ENCODE data around the gene ATP8B4. TPM values are rescaled to one million over a fixed set of nuclear protein-coding genes. Genes with fewer than 3 reads are reported as not detected.

ATP8B4 gene
- total and polyA plus RNA-seq, 2 donors (not counting 3 experiments of a cell fraction or from before 2014, with no cell fraction given), result not detected

GRCh38 chr15:49977306-49977705 is 141.7 kb downstream of the ATP8B4 start:
- FAIRE-seq (no peak), DNase-seq (ENCODE audit: low read depth, low spot score) (no peak)
- intact Hi-C loops (cut with micrococcal nuclease), result no loop called here
- dilution Hi-C loops (cut with MboI; ENCODE audit: extremely low pct_ligation_motif_present, low sequenced_read_pairs), result no loop called here
- Histone ChIP-seq H3K27ac (ENCODE audit: insufficient read depth, low read depth, low read length) (no peak overlapping the region), H3K4me2 (ENCODE audit: insufficient read depth, low read length) (no peak overlapping the region), H3K27me3 (ENCODE audit: control insufficient read depth in 2 of 2, insufficient read depth in 2 of 2, low read length in 2 of 2) (no peaks in the 10 kb centered on the region), H3K9me3 (replicated peaks; ENCODE audit: control insufficient read depth, insufficient read depth, low read length) (no peaks in the 10 kb centered on the region), H2AFZ (ENCODE audit: low read depth, low read length) (no peak overlapping the region), H3K79me2 (ENCODE audit: control insufficient read depth, insufficient read depth, low read length) (no peaks in the 10 kb centered on the region), H3K4me1 (ENCODE audit: control insufficient read depth, extremely low read depth, insufficient read depth, low read length) (no peaks in the 10 kb centered on the region), H3K9ac (replicated peaks; ENCODE audit: extremely low read depth, insufficient read depth, low read length) (no peak overlapping the region), H4K20me1 (replicated peaks; ENCODE audit: control insufficient read depth, extremely low read depth, insufficient read depth, low read length) (no peaks in the 10 kb centered on the region), H3K9me1 (replicated peaks; ENCODE audit: control insufficient read depth, extremely low read depth, insufficient read depth, low read length) (no peaks in the 10 kb centered on the region), H3K4me3 (replicated peaks in 1 of 3; ENCODE audit: insufficient read depth in 1 of 3, low read depth in 1 of 3, low read length in 3 of 3) (no peak overlapping the region), H3K36me3 (ENCODE audit: control insufficient read depth in 2 of 2, extremely low read depth in 1 of 2, insufficient read depth in 2 of 2, low read length in 2 of 2) (no peaks in the 10 kb centered on the region)
- ChIA-PET CTCF (interaction anchor here (0.8 kb wide), 1 partner anchor 37 kb away, joined by 3 read pairs; no protein-coding TSS in a partner anchor), POLR2A (no interaction called here)
- TF ChIP-seq EZH2 (IDR thresholded peaks at IDR 0.05; ENCODE audit: borderline replicate concordance, low read depth, low read length, severe bottlenecking) (no peak), POLR2A (IDR thresholded peaks at IDR 0.05; ENCODE audit: low read depth, low read length) (no peak), MYC (IDR thresholded peaks at IDR 0.05; ENCODE audit: low read depth, low read length) (no peak), GATA2 (IDR thresholded peaks at IDR 0.05; ENCODE audit: insufficient read depth, insufficient read length, low read depth, low read length) (no peak), POLR2AphosphoS5 (IDR thresholded peaks at IDR 0.05; ENCODE audit: insufficient read depth, low read depth, low read length) (no peak), FOS (IDR thresholded peaks at IDR 0.05; ENCODE audit: borderline replicate concordance, insufficient read depth, low read length) (no peak), JUN (IDR thresholded peaks at IDR 0.05; ENCODE audit: borderline replicate concordance, insufficient read depth, insufficient read length, low read depth) (no peak)
- TF ChIP-seq, protein P1, sequence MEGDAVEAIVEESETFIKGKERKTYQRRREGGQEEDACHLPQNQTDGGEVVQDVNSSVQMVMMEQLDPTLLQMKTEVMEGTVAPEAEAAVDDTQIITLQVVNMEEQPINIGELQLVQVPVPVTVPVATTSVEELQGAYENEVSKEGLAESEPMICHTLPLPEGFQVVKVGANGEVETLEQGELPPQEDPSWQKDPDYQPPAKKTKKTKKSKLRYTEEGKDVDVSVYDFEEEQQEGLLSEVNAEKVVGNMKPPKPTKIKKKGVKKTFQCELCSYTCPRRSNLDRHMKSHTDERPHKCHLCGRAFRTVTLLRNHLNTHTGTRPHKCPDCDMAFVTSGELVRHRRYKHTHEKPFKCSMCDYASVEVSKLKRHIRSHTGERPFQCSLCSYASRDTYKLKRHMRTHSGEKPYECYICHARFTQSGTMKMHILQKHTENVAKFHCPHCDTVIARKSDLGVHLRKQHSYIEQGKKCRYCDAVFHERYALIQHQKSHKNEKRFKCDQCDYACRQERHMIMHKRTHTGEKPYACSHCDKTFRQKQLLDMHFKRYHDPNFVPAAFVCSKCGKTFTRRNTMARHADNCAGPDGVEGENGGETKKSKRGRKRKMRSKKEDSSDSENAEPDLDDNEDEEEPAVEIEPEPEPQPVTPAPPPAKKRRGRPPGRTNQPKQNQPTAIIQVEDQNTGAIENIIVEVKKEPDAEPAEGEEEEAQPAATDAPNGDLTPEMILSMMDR (IDR thresholded peaks at IDR 0.05; ENCODE audit: extremely low read depth in 1 of 2, insufficient read depth in 1 of 2, low read depth in 1 of 2, low read length in 2 of 2), result no peak
- TF ChIP-seq, protein P2, sequence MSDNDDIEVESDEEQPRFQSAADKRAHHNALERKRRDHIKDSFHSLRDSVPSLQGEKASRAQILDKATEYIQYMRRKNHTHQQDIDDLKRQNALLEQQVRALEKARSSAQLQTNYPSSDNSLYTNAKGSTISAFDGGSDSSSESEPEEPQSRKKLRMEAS (IDR thresholded peaks at IDR 0.05; ENCODE audit: insufficient read depth, insufficient read length), result no peak
- BruUV-seq (replicated peaks), result no TSS peak

All from endothelial cell of umbilical vein (primary cell).